Nucleus accumbens (tissue), 56 donors: ENCODE measurements around the gene RANGRF.
"Not testable (repeated sequence)": the region's sequence is repeated elsewhere in the genome, so short reads cannot be mapped to it uniquely, and the experiment has no call there.

ENCODE experiments used
- DNase-seq, 56 donors: peaks; one replicate each; lab custom pipeline; 2025; lab: John Stamatoyannopoulos, UW

The RANGRF gene

GRCh38 chr17:8288336-8289102 lies at the start of gene RANGRF:
Gene RANGRF (plus strand): TSS chr17:8288670. CDS start chr17:8288789, 119 bp downstream.
- peak; percentile 55 to 94 (median 82) for DNase-seq

DNA sequence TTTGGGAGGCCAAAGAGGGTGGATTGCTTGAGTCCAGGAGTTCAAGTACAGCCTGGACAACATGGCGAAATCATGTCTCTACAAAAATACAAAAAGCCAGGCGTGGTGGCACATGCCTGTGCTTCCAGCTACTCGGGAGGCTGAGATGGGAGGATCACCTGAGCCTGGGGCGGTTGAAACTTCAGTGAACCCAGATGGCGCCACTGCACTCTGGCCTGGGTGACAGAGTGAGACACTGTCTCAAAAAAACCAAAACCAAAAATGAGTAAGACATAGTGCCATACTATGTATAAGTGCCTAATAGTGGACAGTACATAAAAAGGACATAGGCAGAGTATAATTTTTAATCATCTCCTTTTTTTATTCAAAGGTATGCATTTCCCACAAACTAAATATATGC lies 44.6 kb upstream of the RANGRF start:
- no peak for DNase-seq

DNA sequence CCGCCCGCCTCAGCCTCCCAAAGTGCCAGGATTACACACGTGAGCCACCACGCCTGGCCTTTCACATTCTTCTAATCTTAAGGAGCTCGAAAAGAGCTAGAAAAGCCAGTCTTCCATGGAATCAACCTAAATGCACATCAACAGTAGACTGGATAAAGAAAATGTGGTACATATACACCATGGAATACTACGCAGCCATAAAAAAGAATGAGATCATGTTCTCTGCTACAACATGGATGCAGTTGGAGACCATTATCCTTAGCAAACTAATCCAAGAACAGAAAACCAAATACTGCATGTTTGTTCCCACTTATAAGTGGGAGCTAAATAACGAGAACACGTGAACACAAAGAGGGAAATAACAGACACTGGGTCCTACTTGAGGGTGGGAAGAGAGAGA lies 43.7 kb upstream of the RANGRF start:
- no peak for DNase-seq

DNA sequence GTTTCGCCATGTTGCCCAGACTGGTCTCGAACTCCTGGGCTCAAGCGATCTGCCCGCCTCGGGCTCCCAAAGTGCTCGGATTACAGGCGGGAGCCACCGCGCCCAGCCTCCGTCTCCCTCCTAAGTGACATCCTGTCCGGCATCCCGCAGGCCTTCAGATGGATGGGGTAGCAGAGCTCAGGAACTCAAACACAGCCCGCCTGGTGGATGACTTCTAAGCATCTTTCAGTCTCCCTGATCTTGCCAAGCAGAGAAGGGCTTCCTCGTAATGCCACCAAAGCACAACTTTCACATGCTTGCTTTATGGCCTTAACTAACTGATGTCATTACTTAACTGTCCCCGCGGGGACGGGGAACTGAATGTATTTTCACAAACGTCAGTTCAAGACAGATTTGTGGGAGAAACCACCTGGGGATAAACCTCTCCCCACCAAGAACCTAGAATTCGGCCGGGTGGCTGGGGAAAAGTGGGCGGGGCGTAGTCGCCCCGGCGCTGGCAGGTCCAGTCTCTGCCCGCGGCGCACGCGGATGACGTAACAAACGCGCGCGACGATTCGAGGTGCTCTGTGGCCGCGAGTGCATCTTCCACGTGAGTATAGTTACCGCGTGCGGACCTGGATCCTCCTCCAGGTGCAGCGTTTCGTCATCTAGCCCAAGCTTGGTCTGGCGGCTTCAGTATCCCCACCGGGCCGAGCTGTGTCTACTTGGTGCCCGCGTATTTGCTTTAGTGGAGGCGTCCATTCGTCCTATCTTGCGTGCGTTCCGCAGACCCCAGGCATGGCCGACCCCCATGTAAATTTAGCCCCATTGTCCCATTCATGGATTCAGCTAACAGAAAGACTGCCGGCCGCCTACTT lies 39.5 kb upstream of the RANGRF start, which contains the start of gene PFAS:
Gene PFAS (plus strand): TSS at position 539 of the 857 bp plus-strand sequence. CDS start 4,649 bp downstream, outside the sequence.
- DNase-seq: peak; percentile 35 to 96 (median 88)

DNA sequence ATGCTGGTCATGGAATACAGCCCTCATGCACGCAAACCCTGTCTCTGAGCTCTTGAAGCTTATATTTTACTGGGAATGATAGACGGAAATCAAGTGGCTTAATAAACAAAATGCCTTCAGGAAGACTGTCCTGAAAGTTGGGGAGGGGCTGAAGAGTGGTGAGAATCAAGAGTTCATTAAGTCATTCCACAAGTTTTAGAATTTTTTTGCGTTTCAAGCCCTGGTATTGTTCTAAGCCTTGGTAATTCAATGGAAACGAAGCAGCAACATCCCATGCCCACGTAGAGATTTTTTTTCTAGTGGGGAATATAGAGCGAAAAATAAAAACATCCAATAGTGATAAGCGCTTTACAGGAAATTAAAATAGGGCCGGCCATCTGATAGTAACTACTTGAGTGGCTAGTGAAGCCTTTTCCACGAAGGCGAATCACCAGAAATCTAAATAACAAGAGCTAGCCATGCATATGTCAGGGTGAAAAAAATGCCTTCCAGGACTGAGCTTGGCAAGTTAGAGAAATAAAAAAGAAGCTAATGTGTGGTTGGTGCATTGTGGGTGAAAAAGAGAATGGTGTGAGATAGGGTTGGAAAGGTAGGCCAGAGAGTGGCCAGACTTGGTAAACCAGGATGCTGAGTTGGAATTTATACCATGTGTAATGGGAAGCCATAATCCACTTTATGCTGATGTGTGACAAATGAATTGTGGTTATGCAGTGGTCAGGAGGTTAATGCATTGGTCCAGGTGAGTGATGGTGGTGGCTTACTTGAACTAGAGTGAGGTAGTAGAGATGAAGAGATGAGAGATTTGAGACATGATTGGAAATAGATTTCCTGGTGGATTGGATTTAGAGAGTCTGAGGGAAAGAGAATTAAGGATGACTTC lies 38.6 kb upstream of the RANGRF start:
- DNase-seq: no peak

- not testable (repeated sequence) for DNase-seq
Observed at GRCh38 chr17:8251411-8251810, 37.1 kb upstream of the RANGRF start.

- peak in 5 of 56 donors; percentile 1 to 27 (median 2) for DNase-seq
Observed at GRCh38 chr17:8253801-8254200, 34.7 kb upstream of the RANGRF start.

DNA sequence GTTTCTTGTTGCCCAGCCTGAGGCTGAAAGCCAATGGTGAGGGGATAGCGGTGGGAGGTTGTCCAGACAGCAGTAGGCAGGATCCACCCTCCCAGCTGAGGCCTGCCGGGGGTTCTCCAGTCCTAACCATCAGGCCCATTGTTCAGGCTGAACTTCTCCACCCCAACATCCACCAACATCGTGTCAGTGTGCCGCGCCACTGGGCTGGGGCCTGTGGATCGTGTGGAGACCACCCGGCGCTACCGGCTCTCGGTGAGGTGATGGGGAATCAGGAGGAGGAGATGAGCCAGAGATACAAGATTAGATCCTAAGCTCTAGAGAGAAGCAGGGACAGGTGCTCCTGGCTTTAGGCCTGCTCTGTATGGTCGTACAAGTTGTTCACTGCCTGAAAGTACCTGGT lies 33.6 kb upstream of the RANGRF start:
- no peak for DNase-seq

DNA sequence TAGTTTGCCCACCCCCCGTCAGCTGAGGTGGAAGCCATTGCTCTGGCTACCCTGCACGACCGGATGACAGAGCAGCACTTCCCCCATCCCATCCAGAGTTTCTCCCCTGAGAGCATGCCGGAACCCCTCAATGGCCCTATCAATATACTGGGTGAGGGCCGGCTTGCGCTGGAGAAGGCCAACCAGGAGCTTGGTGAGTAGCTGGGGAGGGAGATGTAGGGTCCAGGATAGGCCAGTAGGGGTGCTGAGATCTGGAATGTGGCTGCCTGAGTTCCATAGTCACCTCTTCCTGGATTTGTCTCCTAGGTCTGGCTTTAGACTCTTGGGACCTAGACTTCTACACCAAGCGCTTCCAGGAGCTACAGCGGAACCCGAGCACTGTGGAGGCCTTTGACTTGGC lies 33.0 kb upstream of the RANGRF start:
- DNase-seq: no peak

DNA sequence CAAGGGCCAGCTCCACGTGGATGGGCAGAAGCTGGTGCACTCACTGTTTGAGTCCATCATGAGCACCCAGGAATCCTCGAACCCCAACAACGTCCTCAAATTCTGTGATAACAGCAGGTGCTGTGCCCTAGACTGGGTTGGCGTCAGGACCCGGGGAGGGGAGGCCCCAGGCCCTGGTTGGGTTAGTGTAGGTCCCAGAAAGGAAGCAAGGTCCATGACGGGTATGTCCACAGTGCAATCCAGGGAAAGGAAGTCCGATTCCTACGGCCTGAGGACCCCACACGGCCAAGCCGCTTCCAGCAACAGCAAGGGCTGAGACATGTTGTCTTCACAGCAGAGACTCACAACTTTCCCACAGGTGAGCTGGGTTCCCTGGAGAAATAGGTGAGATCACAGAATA lies 32.2 kb upstream of the RANGRF start:
- DNase-seq: no peak

- DNase-seq: no peak
Observed at GRCh38 chr17:8256691-8257090, 31.8 kb upstream of the RANGRF start.

DNA sequence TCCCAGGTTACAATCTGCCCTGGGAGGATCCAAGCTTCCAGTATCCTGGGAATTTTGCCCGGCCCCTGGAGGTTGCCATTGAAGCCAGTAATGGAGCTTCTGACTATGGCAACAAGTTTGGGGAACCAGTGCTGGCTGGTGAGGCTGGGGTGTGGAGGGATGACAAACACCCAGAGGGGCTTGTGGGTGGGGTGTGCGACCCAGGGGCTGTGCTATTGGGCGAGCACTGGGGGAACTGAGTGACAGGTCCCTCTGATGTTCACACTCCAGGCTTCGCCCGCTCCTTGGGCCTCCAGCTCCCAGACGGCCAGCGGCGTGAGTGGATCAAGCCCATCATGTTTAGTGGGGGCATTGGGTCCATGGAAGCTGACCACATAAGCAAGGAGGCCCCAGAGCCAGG lies 30.7 kb upstream of the RANGRF start:
- DNase-seq: no peak

DNA sequence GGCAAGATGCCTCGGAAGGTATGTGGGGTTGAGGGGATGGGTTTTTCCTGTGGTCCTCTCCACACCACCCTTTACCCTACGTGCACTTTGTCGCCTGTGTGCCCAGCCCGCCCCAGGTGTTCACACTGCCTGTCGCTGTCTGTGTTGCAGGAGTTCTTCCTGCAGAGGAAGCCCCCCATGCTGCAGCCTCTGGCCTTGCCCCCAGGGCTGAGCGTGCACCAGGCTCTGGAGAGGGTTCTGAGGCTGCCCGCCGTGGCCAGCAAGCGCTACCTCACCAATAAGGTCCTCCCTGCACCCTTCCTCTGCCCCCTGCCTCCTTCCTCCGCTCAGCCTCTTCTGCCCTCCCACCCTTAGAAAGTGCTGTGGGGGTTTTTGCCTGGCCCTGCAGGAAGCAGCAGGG lies 24.1 kb upstream of the RANGRF start:
- no peak for DNase-seq

DNA sequence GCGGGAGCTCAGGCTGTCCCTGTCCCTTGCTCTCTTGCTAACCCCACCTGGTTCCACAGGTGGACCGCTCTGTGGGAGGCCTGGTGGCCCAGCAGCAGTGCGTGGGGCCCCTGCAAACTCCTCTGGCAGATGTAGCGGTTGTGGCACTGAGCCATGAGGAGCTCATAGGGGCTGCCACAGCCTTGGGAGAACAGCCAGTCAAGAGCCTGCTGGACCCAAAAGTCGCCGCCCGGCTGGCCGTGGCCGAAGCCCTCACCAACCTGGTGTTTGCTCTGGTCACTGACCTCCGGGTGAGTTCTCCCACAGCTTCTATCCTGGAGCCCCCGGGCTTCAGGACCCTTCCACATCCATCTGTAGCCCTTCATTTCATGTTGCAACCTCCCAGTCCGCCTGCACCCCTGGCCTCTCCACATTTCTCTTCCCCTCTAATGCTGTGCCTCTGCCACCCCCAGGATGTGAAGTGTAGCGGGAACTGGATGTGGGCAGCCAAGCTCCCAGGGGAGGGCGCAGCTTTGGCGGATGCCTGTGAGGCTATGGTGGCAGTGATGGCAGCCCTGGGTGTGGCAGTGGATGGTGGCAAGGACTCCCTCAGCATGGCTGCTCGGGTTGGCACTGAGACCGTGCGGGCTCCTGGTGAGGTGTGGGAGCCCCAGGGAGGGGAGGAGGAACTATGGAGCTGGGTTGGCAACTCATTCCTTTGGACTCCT lies 23.5 kb upstream of the RANGRF start:
- DNase-seq: no peak

DNA sequence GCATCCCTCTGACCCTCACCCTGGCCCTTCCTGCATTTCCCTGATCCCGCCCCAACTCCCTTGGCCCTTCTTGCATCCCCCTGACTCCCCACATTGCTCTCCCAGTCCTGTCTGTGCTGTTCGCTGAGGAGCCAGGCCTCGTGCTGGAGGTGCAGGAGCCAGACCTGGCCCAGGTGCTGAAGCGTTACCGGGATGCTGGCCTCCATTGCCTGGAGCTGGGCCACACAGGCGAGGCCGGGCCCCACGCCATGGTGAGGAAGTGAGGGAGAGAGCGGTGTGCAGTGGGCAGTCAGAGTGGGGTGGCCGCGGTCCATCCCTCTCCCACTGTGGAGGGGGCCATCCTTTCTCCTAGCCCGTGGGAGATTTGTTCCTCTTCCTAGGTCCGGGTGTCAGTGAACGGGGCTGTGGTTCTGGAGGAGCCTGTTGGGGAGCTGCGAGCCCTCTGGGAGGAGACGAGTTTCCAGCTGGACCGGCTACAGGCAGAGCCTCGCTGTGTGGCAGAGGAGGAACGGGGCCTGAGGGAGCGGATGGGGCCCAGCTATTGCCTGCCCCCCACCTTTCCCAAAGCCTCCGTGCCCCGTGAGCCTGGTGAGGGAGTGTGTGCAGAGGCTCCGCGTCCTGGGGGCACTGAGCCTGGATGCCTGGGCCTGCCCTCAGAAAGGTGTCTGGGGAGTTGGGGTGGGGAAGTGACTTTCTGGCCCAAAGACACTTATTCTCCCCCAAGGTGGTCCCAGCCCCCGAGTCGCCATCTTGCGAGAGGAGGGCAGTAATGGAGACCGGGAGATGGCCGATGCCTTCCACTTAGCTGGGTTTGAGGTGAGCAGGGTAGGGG lies 21.6 kb upstream of the RANGRF start:
- no peak for DNase-seq

DNA sequence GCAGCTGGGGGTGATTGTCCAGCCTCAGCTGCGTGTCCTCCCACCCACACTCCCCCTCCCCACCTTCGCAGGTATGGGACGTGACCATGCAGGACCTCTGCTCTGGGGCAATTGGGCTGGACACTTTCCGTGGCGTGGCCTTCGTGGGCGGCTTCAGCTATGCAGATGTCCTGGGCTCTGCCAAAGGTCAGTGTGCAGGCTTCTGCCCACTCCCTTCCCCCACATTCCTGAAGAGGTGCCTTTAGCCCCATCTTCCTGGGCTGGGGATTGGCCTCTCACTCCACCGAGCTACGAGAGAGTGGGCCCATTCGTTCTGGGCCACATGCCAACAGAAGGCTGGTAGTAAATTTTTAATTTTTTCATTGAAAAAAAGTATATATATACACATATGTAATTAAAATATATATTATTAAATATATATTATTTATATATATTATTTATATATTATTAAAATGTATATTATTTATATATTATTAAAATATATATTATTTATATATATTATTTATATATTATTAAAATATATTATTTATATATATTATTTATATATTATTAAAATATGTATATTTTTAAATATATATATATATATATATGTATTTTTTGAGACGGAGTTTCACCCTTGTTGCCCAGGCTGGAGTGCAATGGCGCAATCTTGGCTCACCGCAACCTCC lies 20.9 kb upstream of the RANGRF start:
- DNase-seq: no peak

GRCh38 chr17:8268550-8269298 lies 19.7 kb upstream of the RANGRF start:
- DNase-seq: no peak

DNA sequence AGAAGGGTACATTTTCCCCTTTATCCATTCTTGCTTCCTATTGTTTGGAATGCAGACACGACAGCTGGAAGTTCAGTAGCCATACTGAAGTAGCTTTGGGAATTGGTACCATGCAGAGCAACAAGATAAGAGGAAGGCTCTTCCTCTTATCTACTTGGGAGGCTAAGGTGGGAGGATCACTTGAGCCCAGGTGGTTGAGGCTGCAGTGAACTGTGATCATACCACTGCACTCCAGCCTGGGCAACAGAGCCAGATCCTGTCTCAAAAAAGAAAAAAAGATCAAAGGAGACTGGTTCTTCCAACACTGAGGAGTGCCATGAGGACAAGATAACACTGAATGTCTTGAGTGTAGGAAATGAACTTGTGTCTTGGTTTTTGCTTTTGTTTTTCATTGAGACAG lies 16.0 kb upstream of the RANGRF start:
- no peak for DNase-seq
